Erythroblast (primary cell): ENCODE results near the gene TOR3A.

Experiments used
- GATA1 ChIP-seq: IDR thresholded peaks from 2 replicates; pipeline ENCODE4 v1.6.1; 2011; ENCODE audit warnings: low read depth, mild to moderate bottlenecking, control low read depth, low read length, moderate library complexity
- POLR2A ChIP-seq: IDR thresholded peaks from 2 replicates; pipeline ENCODE4 v1.6.1; 2011; ENCODE audit warnings: mild to moderate bottlenecking, low read length

DNA sequence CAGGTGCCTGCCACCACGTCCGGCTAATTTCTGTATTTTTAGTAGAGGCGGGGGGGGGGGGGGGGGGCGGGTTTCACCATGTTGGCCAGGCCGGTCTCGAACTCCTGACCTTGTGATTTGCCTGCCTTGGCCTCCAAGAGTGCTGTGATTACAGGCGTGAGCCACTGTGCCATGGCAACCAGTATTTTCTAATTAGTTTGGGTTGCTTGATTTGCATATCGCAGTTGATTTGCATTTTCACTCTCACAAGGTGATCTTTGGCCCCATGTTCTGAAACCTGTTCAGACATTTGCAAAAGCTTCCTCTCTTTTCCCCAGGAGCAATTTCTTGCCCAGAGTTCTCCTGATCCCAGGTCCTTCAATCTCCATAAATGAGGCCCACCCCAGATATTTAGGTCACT lies 1.7 kb downstream of the TOR3A start:
- TF ChIP-seq POLR2A, result no peak
- no peak for TF ChIP-seq GATA1
